ENCODE data around the gene CERS3.
A peak's percentile ranks its signal among the peaks of the same experiment; 100 is the strongest.

The CERS3 gene

DNA sequence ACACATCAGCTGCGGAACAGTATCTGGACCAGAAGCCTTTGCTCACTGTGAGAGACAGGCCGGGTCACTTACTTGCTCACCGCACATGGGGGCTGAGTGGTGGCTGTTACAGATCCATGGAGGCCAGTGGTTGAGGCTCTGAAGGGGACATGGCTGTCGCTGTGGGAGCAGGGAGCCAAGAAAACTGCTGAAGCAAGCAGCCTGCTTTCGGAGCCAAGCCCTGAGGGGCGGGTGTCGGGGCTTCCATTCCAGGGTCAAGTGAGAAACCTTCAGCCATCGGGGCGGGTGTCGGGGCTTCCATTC, 144.7 kb downstream of the CERS3 start:
- H3K27ac ChIP-seq, result no peak overlapping the region

DNA sequence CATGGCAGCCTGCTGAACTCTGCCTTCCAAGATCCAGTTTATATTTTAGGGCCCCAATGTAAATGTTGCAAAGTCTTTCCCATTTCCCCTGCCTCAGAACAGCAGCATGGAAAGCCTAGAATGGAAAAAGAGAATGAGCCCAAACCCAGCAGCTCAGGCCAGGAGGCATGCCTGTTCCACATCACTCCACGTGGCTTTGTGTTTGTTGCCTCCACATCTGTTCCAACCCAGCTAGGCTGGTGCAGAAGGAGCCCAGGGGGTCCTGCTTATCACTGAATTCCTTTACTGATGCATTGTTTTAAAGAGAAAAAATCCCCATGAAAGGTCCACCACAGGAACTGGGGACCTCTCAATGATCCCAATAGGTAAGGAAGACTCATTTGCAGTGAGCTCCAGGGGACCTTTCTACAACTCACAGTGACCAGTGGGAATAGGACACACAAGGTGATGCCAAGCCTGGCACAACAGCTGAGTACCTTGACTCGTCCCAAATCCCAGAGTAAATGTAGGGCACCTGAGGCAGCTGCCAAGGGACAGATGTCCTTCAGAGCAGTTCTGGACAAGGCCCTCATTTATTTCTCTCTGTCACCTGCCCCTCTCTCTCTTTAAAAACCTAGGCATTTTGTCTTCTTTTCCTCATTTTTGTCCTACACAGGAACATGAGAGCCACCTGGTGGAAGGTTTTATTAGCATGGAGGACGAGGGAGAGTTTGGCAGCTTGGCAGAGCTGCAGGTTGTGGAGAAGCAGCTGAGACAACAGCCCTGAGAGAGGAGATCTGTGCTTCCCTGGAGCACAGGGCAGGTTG, 145.2 kb downstream of the CERS3 start:
- H3K27ac ChIP-seq, result no peak overlapping the region
- TF ChIP-seq, protein P1, sequence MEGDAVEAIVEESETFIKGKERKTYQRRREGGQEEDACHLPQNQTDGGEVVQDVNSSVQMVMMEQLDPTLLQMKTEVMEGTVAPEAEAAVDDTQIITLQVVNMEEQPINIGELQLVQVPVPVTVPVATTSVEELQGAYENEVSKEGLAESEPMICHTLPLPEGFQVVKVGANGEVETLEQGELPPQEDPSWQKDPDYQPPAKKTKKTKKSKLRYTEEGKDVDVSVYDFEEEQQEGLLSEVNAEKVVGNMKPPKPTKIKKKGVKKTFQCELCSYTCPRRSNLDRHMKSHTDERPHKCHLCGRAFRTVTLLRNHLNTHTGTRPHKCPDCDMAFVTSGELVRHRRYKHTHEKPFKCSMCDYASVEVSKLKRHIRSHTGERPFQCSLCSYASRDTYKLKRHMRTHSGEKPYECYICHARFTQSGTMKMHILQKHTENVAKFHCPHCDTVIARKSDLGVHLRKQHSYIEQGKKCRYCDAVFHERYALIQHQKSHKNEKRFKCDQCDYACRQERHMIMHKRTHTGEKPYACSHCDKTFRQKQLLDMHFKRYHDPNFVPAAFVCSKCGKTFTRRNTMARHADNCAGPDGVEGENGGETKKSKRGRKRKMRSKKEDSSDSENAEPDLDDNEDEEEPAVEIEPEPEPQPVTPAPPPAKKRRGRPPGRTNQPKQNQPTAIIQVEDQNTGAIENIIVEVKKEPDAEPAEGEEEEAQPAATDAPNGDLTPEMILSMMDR (conservative IDR thresholded peaks at IDR 0.05), result peak; percentile 90

More for the DNA sequence above, 144.7 kb downstream of the CERS3 start:
- TF ChIP-seq, protein P1 (conservative IDR thresholded peaks at IDR 0.05), result peak; percentile 50

DNA sequence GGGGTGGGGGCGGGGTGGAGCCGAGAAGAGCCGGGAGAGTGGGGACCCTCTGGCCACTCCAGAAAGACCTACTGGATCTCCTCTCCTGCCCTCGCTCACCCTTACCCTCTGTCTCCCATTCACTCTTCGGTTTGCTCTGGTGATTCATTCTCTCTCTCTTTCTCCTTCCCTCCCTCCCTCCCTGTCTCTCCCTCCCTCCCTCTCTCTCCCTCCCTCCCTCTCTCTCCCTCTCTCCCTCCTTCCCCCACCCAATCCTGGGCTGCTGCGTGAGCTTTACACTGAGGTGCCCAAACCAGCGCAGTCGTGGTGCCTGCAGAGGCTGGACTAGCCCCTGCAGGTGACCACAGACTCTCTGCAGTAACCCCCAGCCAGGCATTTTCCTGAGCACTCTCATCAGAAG, 154.8 kb downstream of the CERS3 start:
- TF ChIP-seq, protein P1 (conservative IDR thresholded peaks at IDR 0.05), result no peak
- no peak overlapping the region for H3K27ac ChIP-seq

DNA sequence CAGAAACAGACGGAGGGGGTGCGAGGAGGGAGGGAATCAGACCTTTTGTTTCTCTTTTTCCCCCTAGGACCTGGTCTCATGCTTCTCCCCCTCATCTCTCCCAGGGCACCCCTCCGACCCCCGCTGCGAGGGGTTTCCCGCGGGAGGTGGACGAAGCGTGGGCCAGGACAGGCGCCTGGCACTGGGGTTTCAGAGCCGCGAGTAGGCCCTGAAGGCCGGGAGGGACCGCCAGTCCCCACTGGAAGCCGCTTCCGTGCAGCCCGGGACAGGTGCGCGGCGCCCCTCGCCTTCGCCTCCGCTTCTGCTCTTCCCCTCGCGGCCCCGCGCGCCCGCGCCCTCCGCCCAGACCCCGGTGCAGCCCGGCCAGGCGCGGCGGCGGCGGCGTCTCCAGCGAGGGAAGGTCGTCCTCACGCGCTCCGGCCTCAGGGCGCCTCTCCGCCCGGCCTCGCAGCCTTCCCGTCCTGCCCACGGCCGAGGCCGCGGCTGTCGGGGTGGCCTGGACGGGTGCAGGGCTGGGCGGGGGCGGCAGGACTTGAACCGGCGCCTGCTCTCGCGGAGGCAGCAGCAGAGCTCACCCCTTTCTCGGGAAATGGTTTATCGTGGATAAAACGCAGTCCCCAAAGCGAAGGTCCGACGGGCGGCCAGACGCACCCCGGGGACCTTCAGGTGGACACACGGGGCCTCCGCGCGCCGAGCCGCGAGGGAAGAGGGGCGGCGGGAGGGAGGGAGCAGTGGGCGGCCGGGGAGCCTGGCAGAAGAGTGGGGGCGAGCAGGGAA, 155.4 kb downstream of the CERS3 start:
- TF ChIP-seq, protein P1 (conservative IDR thresholded peaks at IDR 0.05), result no peak
- H3K27ac ChIP-seq, result no peak overlapping the region

DNA sequence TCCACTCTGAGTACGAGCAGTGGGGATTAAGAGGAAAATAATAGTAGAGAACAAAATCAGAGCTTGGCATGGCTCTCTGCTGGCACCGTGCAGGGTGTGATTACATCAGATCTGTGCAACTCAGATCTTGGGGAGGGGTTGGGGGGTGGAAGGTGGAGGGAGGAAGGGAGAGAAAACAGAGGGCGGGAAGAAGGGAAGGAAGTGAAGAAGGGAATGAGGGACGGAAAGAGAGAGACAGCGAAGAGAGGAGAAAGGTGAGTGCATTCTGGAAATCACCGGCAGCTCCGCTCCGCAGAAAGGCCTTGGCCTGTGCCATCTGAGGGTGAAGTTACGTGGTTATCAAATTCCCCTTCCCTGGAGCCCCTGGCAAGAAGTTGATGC, 156.0 kb downstream of the CERS3 start:
- H3K27ac ChIP-seq, result no peak overlapping the region
- TF ChIP-seq, protein P1 (conservative IDR thresholded peaks at IDR 0.05), result no peak

DNA sequence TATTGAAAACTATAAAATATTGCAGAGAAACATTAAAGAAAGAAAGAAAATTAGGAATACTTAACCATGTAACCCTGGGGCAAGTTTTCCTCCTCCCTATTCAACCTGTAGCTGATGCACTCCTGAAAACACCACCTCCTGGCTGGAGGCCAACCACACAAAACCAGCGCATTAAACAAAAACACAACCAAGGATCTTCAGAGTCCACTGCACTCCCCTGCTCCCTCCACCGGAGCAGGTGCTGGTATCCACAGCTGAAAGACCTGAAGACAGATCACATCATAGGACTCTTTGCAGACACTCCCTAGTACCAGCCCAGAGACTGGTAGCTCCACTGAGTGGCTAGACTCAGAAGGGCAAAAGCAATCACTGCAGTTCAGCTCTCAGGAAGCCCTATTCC, 173.4 kb downstream of the CERS3 start:
- no peak overlapping the region for H3K27ac ChIP-seq
- TF ChIP-seq, protein P1 (conservative IDR thresholded peaks at IDR 0.05), result no peak

DNA sequence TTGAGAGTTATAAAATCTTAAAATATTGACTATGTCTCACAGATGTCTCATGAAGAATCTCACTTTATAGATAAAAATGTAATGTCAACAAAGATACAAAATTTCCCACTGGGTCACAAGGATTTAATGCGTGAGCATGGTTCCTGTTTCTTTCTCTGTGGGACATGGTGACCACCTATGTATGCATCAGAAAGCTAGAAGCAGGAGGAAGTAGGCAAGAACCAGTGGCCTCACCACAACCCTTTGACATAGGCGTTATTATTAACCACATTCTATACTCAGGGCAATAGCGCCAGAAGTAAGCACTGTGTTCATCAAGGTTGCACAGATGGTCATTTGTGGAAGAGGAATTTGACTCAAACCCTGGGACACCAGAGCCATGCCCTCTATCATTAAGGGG, 175.3 kb downstream of the CERS3 start:
- H3K27ac ChIP-seq, result no peak overlapping the region
- TF ChIP-seq, protein P1 (conservative IDR thresholded peaks at IDR 0.05), result no peak
